H1 (cell line): ENCODE measurements around the gene TPRG1L. TPM values are rescaled to one million over a fixed set of nuclear protein-coding genes. Genes with fewer than 3 reads are reported as not detected.

ENCODE experiments used
- CTCF ChIA-PET: fragments of 300-600 bp; sonication (Branson Sonifier 250); formaldehyde crosslinking; loops from one replicate; lab custom pipeline; 2021; ENCODE audit not compliant: partially characterized antibody; lab: Charles Lee
- POLR2A ChIA-PET: fragments of 300-600 bp; sonication (Branson Sonifier 250); formaldehyde crosslinking; loops from one replicate; lab custom pipeline; 2021; ENCODE audit warnings: inconsistent platforms; ENCODE audit not compliant: partially characterized antibody; lab: Charles Lee
- DNase-seq, 2 experiments: peaks; one replicate each; pipeline versions ENCODE4 v3.0.0 to v3.0.0-alpha.2; 2010 to 2022; ENCODE audit warnings: low spot score in 2 of 2, low read depth in 1 of 2, mixed read lengths in 1 of 2
- FAIRE-seq: peaks from 2 replicates; lab custom pipeline; 2011; peaks lifted over from hg19 to GRCh38; lab: Jason Lieb, UNC
- H2AFZ ChIP-seq: 2 replicates; pipeline ENCODE4 v1.8.1; 2012; ENCODE audit warnings: low read length, inconsistent platforms
- H2AK5ac ChIP-seq: 2 replicates; pipeline ENCODE4 v1.6.1; 2013; ENCODE audit warnings: low read depth, low read length
- H2BK120ac ChIP-seq: replicated peaks from 2 replicates; pipeline ENCODE3; 2013; ENCODE audit warnings: low read depth, low read length, inconsistent platforms
- H2BK12ac ChIP-seq: 2 replicates; pipeline ENCODE4 v1.6.1; 2013; ENCODE audit warnings: low read depth, low read length
- H2BK15ac ChIP-seq: 2 replicates; pipeline ENCODE4 v1.6.1; 2013; ENCODE audit warnings: low read length
- H2BK20ac ChIP-seq: 2 replicates; pipeline ENCODE4 v1.6.1; 2013; ENCODE audit warnings: low read length
- H2BK5ac ChIP-seq: 2 replicates; pipeline ENCODE4 v1.6.1; 2013; ENCODE audit warnings: low read depth, low read length
- H3K14ac ChIP-seq: 2 replicates; pipeline ENCODE4 v1.6.1; 2013; ENCODE audit warnings: inconsistent platforms; ENCODE audit not compliant: insufficient read length
- H3K18ac ChIP-seq: 2 replicates; pipeline ENCODE4 v1.6.1; 2013; ENCODE audit warnings: low read length; ENCODE audit errors: extremely low read depth
- H3K23ac ChIP-seq: 2 replicates; pipeline ENCODE4 v1.6.1; 2013; ENCODE audit warnings: inconsistent platforms; ENCODE audit not compliant: insufficient read length
- H3K23me2 ChIP-seq: 2 replicates; pipeline ENCODE4 v1.6.1; 2013; ENCODE audit warnings: low read depth, low read length
- H3K27ac ChIP-seq: 2 replicates; pipeline ENCODE4 v1.6.1; 2011; ENCODE audit warnings: low read depth, low read length, inconsistent platforms
- H3K27me3 ChIP-seq, 4 experiments: replicated peaks in 1 of 4; 1 replicate in 1 of 4; 2 replicates in 3 of 4; pipeline versions ENCODE4 v1.6.1 to v1.8.1; 2011 to 2013; ENCODE audit warnings: low read length in 3 of 4, mild to moderate bottlenecking in 3 of 4, inconsistent platforms in 2 of 4, mixed read lengths in 2 of 4, moderate library complexity in 1 of 4; ENCODE audit not compliant: control insufficient read depth in 3 of 4, insufficient read depth in 3 of 4; ENCODE audit errors: extremely low read depth in 1 of 4
- H3K36me3 ChIP-seq, 4 experiments: 2 replicates each; pipeline versions ENCODE4 v1.6.1 to v1.8.1; 2011 to 2013; ENCODE audit warnings: mild to moderate bottlenecking in 4 of 4, low read length in 3 of 4, moderate library complexity in 2 of 4, control low read depth in 1 of 4, inconsistent platforms in 1 of 4; ENCODE audit not compliant: insufficient read depth in 4 of 4, control insufficient read depth in 2 of 4
- H3K4ac ChIP-seq: replicated peaks from 2 replicates; pipeline ENCODE3; 2013; ENCODE audit warnings: low read length, low read depth, mixed read lengths, inconsistent platforms; ENCODE audit not compliant: insufficient read length
- H3K4me1 ChIP-seq, 4 experiments: replicated peaks in 1 of 4; 1 replicate in 1 of 4; 2 replicates in 3 of 4; pipeline versions ENCODE4 v1.6.1 to v1.8.1; 2011 to 2013; ENCODE audit warnings: low read length in 3 of 4, inconsistent platforms in 2 of 4, mixed read lengths in 1 of 4; ENCODE audit not compliant: insufficient read depth in 4 of 4, control insufficient read depth in 3 of 4
- H3K4me2 ChIP-seq, 2 experiments: 2 replicates each; pipeline versions ENCODE4 v1.6.1 to v1.8.1; 2011 to 2013; ENCODE audit warnings: low read depth in 2 of 2, low read length in 2 of 2, control low read depth in 1 of 2, inconsistent platforms in 1 of 2, mild to moderate bottlenecking in 1 of 2; ENCODE audit not compliant: insufficient read depth in 1 of 2
- H3K4me3 ChIP-seq, 4 experiments: fragments of 200-600, 300-600 bp in 1 of 4; sonication (generic), shearing (Covaris generic), sonication (Bioruptor Twin) in 1 of 4; 2 replicates each; pipeline versions ENCODE4 v1.5.1 to v1.8.1; 2011 to 2016; ENCODE audit warnings: low read length in 4 of 4, low read depth in 3 of 4, control low read depth in 2 of 4, inconsistent platforms in 2 of 4, mild to moderate bottlenecking in 2 of 4, mixed read lengths in 1 of 4, moderate library complexity in 1 of 4; ENCODE audit not compliant: insufficient read depth in 2 of 4; ENCODE audit errors: extremely low read depth in 1 of 4
- H3K56ac ChIP-seq: replicated peaks from 2 replicates; pipeline ENCODE3; 2013; ENCODE audit warnings: low read depth, mild to moderate bottlenecking, mixed read lengths, low read length, inconsistent platforms; ENCODE audit not compliant: insufficient read length
- H3K79me1 ChIP-seq: 2 replicates; pipeline ENCODE4 v1.6.1; 2013; ENCODE audit warnings: low read depth, low read length, control low read depth
- H3K79me2 ChIP-seq, 2 experiments: 2 replicates each; pipeline versions ENCODE4 v1.6.1 to v1.8.1; 2012 to 2013; ENCODE audit warnings: low read length in 2 of 2, mild to moderate bottlenecking in 2 of 2, inconsistent platforms in 1 of 2; ENCODE audit not compliant: insufficient read depth in 2 of 2, control insufficient read depth in 1 of 2
- H3K9ac ChIP-seq, 4 experiments: replicated peaks in 1 of 4; 1 replicate in 1 of 4; 2 replicates in 3 of 4; pipeline versions ENCODE4 v1.6.1 to v1.8.1; 2011 to 2013; ENCODE audit warnings: low read depth in 3 of 4, low read length in 3 of 4, control low read depth in 2 of 4, mild to moderate bottlenecking in 2 of 4, moderate library complexity in 2 of 4, inconsistent platforms in 1 of 4; ENCODE audit errors: extremely low read depth in 1 of 4
- H3K9me3 ChIP-seq, 2 experiments: 2 replicates each; pipeline versions ENCODE4 v1.6.1 to v1.8.1; 2012 to 2013; ENCODE audit warnings: mild to moderate bottlenecking in 2 of 2, moderate library complexity in 2 of 2, control low read depth in 1 of 2, inconsistent platforms in 1 of 2, low read depth in 1 of 2, low read length in 1 of 2, mixed read lengths in 1 of 2; ENCODE audit not compliant: insufficient read depth in 2 of 2
- H4K20me1 ChIP-seq, 2 experiments: replicated peaks in 1 of 2; 2 replicates each; pipeline versions ENCODE3 to v1.8.1; 2011 to 2013; ENCODE audit warnings: inconsistent platforms in 2 of 2, low read length in 2 of 2, mild to moderate bottlenecking in 1 of 2; ENCODE audit not compliant: insufficient read depth in 2 of 2, control insufficient read depth in 1 of 2
- H4K5ac ChIP-seq: 2 replicates; pipeline ENCODE4 v1.6.1; 2013; ENCODE audit warnings: low read length, low read depth, mixed read lengths, inconsistent platforms; ENCODE audit not compliant: insufficient read length
- H4K8ac ChIP-seq: 2 replicates; pipeline ENCODE4 v1.8.0; 2013; ENCODE audit warnings: mild to moderate bottlenecking, moderate library complexity, low read length, inconsistent platforms; ENCODE audit not compliant: insufficient read depth; ENCODE audit errors: extremely low read depth
- H4K91ac ChIP-seq: replicated peaks from 2 replicates; pipeline ENCODE3; 2013; ENCODE audit warnings: low read length, mixed read lengths, inconsistent platforms; ENCODE audit not compliant: insufficient read length
- CHD1 ChIP-seq: IDR thresholded peaks from 2 replicates; pipeline ENCODE4 v1.6.1; 2012; ENCODE audit warnings: low read depth, low read length, improper control_type of control experiment
- POLR2A ChIP-seq, 2 experiments: IDR thresholded peaks; 1 replicate in 1 of 2; 2 replicates in 1 of 2; pipeline ENCODE4 v1.6.1; 2011; ENCODE audit warnings: low read depth in 2 of 2, low read length in 2 of 2, mild to moderate bottlenecking in 2 of 2; ENCODE audit errors: control extremely low read depth in 1 of 2
- RXRA ChIP-seq: IDR thresholded peaks from 2 replicates; pipeline ENCODE4 v1.6.1; 2011; ENCODE audit warnings: low read depth, mild to moderate bottlenecking, low read length, moderate library complexity; ENCODE audit not compliant: insufficient read depth
- WGBS, 2 experiments: shearing (Covaris generic) in 1 of 2; methylation state at CpG; one replicate each; pipeline versions ENCODE4 v1.1.6 to v1.1.7; 2013 to 2015; ENCODE audit warnings: low lambda C conversion rate in 2 of 2, mixed read lengths in 2 of 2, inconsistent platforms in 1 of 2, low coverage in 1 of 2, missing lambda C conversion rate in 1 of 2; ENCODE audit not compliant: insufficient replicate concordance in 2 of 2, insufficient coverage in 1 of 2, insufficient read length in 1 of 2; ENCODE audit errors: extremely low coverage in 1 of 2, missing lambda C conversion rate in 1 of 2; 5-methylcytosine and 5-hydroxymethylcytosine counted together
- polyA plus RNA-seq, 7 experiments: library from polyadenylated mRNA; depleted of rRNA in 3 of 7; stranded (reverse) in 5 of 7; unstranded in 2 of 7; fragments of >200 nt in 5 of 7; fragments of 200-250 nt in 2 of 7; gene quantifications; 1 replicate in 5 of 7; 2 replicates in 1 of 7; 4 replicates in 1 of 7; pipeline versions ENCODE4 v1.2.1 to v1.2.3, GENCODE V29; 2011 to 2013; ENCODE audit warnings: missing spikeins in 2 of 7, mixed read lengths in 2 of 7
- total RNA-seq: library from RNA; stranded (reverse); fragmentation: NEBNext Ultra II Directional; extraction: Animal tissue kit (Norgen Biotek cat#: 25700); gene quantifications from 2 replicates; pipeline ENCODE4 v1.2.1, GENCODE V29; 2021
- TF ChIP-seq, protein P1 (sequence below): IDR thresholded peaks from 2 replicates; pipeline ENCODE4 v1.6.1; 2011; ENCODE audit warnings: low read length, improper control_type of control experiment
- TF ChIP-seq, protein P2 (sequence below): IDR thresholded peaks from 2 replicates; pipeline ENCODE4 v1.6.1; 2011; ENCODE audit warnings: low read depth, mild to moderate bottlenecking, low read length; ENCODE audit not compliant: insufficient read depth
- TF ChIP-seq, protein P3 (sequence below): IDR thresholded peaks from 2 replicates; pipeline ENCODE4 v1.6.1; 2012; ENCODE audit warnings: low read length, inconsistent platforms

TPRG1L gene
- total and polyA plus RNA-seq, 2 of the 8 experiments (the other 6 are each of a cell fraction or from before 2014, with no cell fraction given): 21.7 to 22.3 TPM

DNA sequence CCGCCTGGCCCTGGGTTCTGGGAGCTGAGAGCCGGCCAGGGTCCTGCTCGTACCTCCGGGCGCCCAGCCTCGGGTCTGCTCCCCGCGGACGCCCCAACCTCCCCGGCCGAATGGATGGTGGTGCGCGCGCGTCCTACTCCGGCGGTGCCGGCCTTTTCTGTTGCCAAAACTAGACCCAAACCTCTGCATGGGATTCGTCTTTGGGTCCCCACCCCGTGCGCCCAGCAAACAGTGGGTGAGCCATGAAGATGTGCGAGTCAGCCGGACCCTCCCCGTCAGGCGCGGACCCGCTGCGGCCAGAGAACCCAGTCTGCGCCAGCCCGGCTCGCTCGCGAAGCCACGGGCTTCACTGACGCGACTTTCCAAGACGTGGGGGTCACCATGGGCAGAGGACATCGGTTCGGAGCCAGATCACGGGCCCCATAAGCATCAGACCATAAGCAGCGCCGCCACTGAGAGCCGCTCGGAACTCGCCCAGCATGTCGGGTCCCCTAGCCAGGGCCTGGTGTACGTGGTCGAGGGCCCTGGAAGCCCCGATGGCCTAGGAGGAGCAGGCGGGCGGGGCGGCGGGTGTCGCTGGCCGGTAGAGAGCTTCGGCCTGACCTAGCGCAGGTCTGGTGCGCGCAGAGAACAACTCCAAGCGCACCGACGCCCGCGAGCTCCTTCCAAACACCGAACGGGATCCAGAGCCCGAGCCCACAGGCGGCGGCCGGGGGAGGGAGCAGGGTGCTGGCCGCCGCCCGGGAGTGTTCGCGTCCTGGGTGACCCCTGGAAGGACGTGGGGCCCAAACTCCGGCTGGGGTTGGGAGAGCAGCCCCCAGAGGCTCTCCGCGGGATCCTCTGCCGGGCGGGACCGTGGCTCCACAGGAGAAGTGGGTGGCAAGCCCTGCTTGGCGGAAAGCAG is 26.5 kb downstream of the TPRG1L start:
- Histone ChIP-seq H2AK5ac (no peak overlapping the region), H3K23me2 (peaks cover 20% of the 10 kb centered on the region; the same call in 1 of the 2 replicates), H3K27me3 (peaks cover 46 to 63% (median 58%) of the 10 kb centered on the region in 4 experiments), H3K23ac (no peak overlapping the region), H2BK5ac (no peak overlapping the region), H3K36me3 (peaks cover 0 to 14% (median 10%) of the 10 kb centered on the region in 4 experiments; a peak in 4 of 8 replicates), H2BK15ac (0 out of 2 replicates have a peak overlapping the region, but pooled peaks have one; percentile 5), H3K27ac (no peak overlapping the region), H3K4me1 (peaks cover 0 to 21% (median 3%) of the 10 kb centered on the region in 4 experiments; a peak in 5 of 7 replicates), H3K18ac (peak overlapping the region; percentile 48; the same call in 1 of the 2 replicates), H2AFZ (no peak overlapping the region; the same call in 1 of the 2 replicates), H4K5ac (no peak overlapping the region), H2BK20ac (no peak overlapping the region), H3K4ac (no peak overlapping the region), H2BK12ac (peak overlapping the region; percentile 27; the same call in 1 of the 2 replicates), H4K20me1 (peaks cover 0 to 4% of the 10 kb centered on the region in 2 experiments), H3K9ac (no peak overlapping the region), H3K79me1 (peaks cover 3% of the 10 kb centered on the region; the same call in 1 of the 2 replicates), H3K56ac (no peak overlapping the region), H2BK120ac (no peak overlapping the region), H4K8ac (no peak overlapping the region), H3K4me3 (peak overlapping the region; percentile 51 to 97 (median 58)), H3K9me3 (no peaks in the 10 kb centered on the region), H3K14ac (no peak overlapping the region), H3K4me2 (peak overlapping the region; percentile 77 to 81), H3K79me2 (peaks cover 0 to 9% of the 10 kb centered on the region in 2 experiments; a peak in 1 of 4 replicates), H4K91ac (no peak overlapping the region)
- POLR2A ChIA-PET: interaction anchor here (0.7 to 1.2 kb wide), 2 partner anchors 197 to 224 kb away, joined by 3 to 5 read pairs; partner anchors contain the start of gene ARHGEF16
- DNase-seq: peak in 1 of 2 experiments; percentile 82
- WGBS, 2 experiments: 4% methylated on average over 56 of the region's 83 CpGs; no CpG with 5 or more reads in 1 of the 2 experiments
- CTCF ChIA-PET: interaction anchor here (0.8 to 3.0 kb wide), 7 partner anchors 11 to 198 kb away, joined by 3 to 16 read pairs (median 7); no protein-coding TSS in a partner anchor
- FAIRE-seq: no peak
- TF ChIP-seq, protein P1, sequence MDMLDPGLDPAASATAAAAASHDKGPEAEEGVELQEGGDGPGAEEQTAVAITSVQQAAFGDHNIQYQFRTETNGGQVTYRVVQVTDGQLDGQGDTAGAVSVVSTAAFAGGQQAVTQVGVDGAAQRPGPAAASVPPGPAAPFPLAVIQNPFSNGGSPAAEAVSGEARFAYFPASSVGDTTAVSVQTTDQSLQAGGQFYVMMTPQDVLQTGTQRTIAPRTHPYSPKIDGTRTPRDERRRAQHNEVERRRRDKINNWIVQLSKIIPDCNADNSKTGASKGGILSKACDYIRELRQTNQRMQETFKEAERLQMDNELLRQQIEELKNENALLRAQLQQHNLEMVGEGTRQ: no peak
- TF ChIP-seq POLR2A (IDR thresholded peaks at IDR 0.05; ENCODE audit: control extremely low read depth in 1 of 2, low read depth in 2 of 2, low read length in 2 of 2): no peak
- TF ChIP-seq RXRA: no peak
- TF ChIP-seq, protein P2, sequence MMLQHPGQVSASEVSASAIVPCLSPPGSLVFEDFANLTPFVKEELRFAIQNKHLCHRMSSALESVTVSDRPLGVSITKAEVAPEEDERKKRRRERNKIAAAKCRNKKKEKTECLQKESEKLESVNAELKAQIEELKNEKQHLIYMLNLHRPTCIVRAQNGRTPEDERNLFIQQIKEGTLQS: no peak
- TF ChIP-seq CHD1: no peak
- TF ChIP-seq, protein P3, sequence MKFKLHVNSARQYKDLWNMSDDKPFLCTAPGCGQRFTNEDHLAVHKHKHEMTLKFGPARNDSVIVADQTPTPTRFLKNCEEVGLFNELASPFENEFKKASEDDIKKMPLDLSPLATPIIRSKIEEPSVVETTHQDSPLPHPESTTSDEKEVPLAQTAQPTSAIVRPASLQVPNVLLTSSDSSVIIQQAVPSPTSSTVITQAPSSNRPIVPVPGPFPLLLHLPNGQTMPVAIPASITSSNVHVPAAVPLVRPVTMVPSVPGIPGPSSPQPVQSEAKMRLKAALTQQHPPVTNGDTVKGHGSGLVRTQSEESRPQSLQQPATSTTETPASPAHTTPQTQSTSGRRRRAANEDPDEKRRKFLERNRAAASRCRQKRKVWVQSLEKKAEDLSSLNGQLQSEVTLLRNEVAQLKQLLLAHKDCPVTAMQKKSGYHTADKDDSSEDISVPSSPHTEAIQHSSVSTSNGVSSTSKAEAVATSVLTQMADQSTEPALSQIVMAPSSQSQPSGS: no peak
